Omental fat pad (tissue), 4 donors: ENCODE measurements around the gene NHLRC4. TPM values are rescaled to one million over a fixed set of nuclear protein-coding genes. Genes with fewer than 3 reads are reported as not detected.

Experiments
- ATAC-seq: fragments of 150-250 bp; one replicate; pipeline ENCODE4 v1.9.1; 2016; ENCODE audit warnings: mild to moderate bottlenecking, moderate library complexity; ENCODE audit not compliant: low FRiP score
- DNase-seq: peaks from one replicate; pipeline ENCODE4 v3.0.0-alpha.2; 2019; ENCODE audit warnings: low spot score
- CTCF ChIP-seq, 3 donors: fragments of 450-650 bp; IDR thresholded peaks; one replicate each; pipeline ENCODE4 v1.5.1; 2016 to 2017; ENCODE audit warnings: antibody characterized with exemption in 3 of 3, mild to moderate bottlenecking in 3 of 3, moderate library complexity in 2 of 3
- total RNA-seq, 4 donors: library from RNA; depleted of rRNA; stranded (reverse); fragments of >200 nt; gene quantifications; one replicate each; pipeline ENCODE4 v1.1.0, GENCODE V29; 2016

The NHLRC4 gene
- total RNA-seq, 4 donors from 2014 or later = 0.24 to 5.5 (median 1.2) TPM

- TF ChIP-seq CTCF (IDR thresholded peaks at IDR 0.05) = no peak
- ATAC-seq = no peak
- no peak for DNase-seq
Observed at GRCh38 chr16:539901-540530, 26.8 kb upstream of the NHLRC4 start.

GRCh38 chr16:540645-541340, 26.0 kb upstream of the NHLRC4 start:
- ATAC-seq = no peak
- TF ChIP-seq CTCF (IDR thresholded peaks at IDR 0.05) = no peak
- DNase-seq = no peak

GRCh38 chr16:543301-544164, 23.3 kb upstream of the NHLRC4 start:
- no peak for ATAC-seq
- no peak for DNase-seq
- no peak for TF ChIP-seq CTCF (IDR thresholded peaks at IDR 0.05)

GRCh38 chr16:544517-544916, 22.3 kb upstream of the NHLRC4 start:
- DNase-seq (no peak), ATAC-seq (no peak)
- TF ChIP-seq CTCF (IDR thresholded peaks at IDR 0.05) = no peak

- no peak for TF ChIP-seq CTCF (IDR thresholded peaks at IDR 0.05)
- no peak for ATAC-seq
- DNase-seq = no peak
Observed at GRCh38 chr16:546909-547770, 19.7 kb upstream of the NHLRC4 start.

- TF ChIP-seq CTCF (IDR thresholded peaks at IDR 0.05) = no peak
- no peak for ATAC-seq
Observed at GRCh38 chr16:548586-548985, 18.2 kb upstream of the NHLRC4 start.

More at GRCh38 chr16:548586-548985, 18.2 kb upstream of the NHLRC4 start:
- DNase-seq = no peak
